Astrocyte (in vitro differentiated cells and primary cell): ENCODE results near the gene SMIM33. TPM values are rescaled to one million over a fixed set of nuclear protein-coding genes. Genes with fewer than 3 reads are reported as not detected.
A peak's percentile ranks its signal among the peaks of the same experiment; 100 is the strongest.

Experiments used
- DNase-seq: peaks from one replicate; pipeline ENCODE4 v3.0.0-alpha.2; 2010; ENCODE audit warnings: low read depth
- FAIRE-seq: peaks from 2 replicates; lab custom pipeline; 2011; peaks lifted over from hg19 to GRCh38; lab: Jason Lieb, UNC
- H2AFZ ChIP-seq: 2 replicates; pipeline ENCODE4 v1.6.0; 2012; ENCODE audit warnings: low read depth, low read length, inconsistent platforms
- H3K27ac ChIP-seq: 2 replicates; pipeline ENCODE4 v1.5.1; 2011; ENCODE audit warnings: low read depth, low read length, inconsistent platforms
- H3K27me3 ChIP-seq: 2 replicates; pipeline ENCODE4 v1.6.0; 2011; ENCODE audit warnings: low read length, inconsistent platforms; ENCODE audit not compliant: insufficient read depth
- H3K36me3 ChIP-seq: 2 replicates; pipeline ENCODE4 v1.5.1; 2011; ENCODE audit warnings: low read length, inconsistent platforms; ENCODE audit not compliant: insufficient read depth
- H3K4me1 ChIP-seq: 2 replicates; pipeline ENCODE4 v1.5.1; 2011; ENCODE audit warnings: low read length, inconsistent platforms; ENCODE audit not compliant: insufficient read depth
- H3K4me2 ChIP-seq: 2 replicates; pipeline ENCODE4 v1.6.0; 2012; ENCODE audit warnings: low read length, inconsistent platforms
- H3K4me3 ChIP-seq: 2 replicates; pipeline ENCODE4 v1.5.1; 2011; ENCODE audit warnings: low read depth, mild to moderate bottlenecking, low read length, inconsistent platforms; ENCODE audit not compliant: insufficient read depth
- H3K79me2 ChIP-seq: 2 replicates; pipeline ENCODE4 v1.6.0; 2012; ENCODE audit warnings: mild to moderate bottlenecking, low read length, inconsistent platforms; ENCODE audit not compliant: insufficient read depth
- H3K9ac ChIP-seq: 2 replicates; pipeline ENCODE4 v1.6.0; 2012; ENCODE audit warnings: mild to moderate bottlenecking, low read length, inconsistent platforms
- H3K9me3 ChIP-seq: 2 replicates; pipeline ENCODE4 v1.5.1; 2012; ENCODE audit warnings: low read depth, mild to moderate bottlenecking, low read length, inconsistent platforms; ENCODE audit not compliant: insufficient read depth
- H4K20me1 ChIP-seq: 2 replicates; pipeline ENCODE4 v1.6.0; 2012; ENCODE audit warnings: low read length, inconsistent platforms; ENCODE audit not compliant: insufficient read depth
- H3K27ac Mint-ChIP-seq: one replicate; pipeline ENCODE4 v1.8.0; 2021; ENCODE audit warnings: mild to moderate bottlenecking, mixed read lengths; ENCODE audit not compliant: unreplicated experiment
- H3K27me3 Mint-ChIP-seq: one replicate; pipeline ENCODE4 v1.8.0; 2021; ENCODE audit warnings: low read depth, mixed read lengths; ENCODE audit not compliant: unreplicated experiment
- H3K36me3 Mint-ChIP-seq: one replicate; pipeline ENCODE4 v1.8.0; 2021; ENCODE audit warnings: low read depth, mixed read lengths; ENCODE audit not compliant: unreplicated experiment
- H3K4me1 Mint-ChIP-seq: one replicate; pipeline ENCODE4 v1.8.0; 2021; ENCODE audit warnings: low read depth, mixed read lengths; ENCODE audit not compliant: unreplicated experiment
- H3K4me3 Mint-ChIP-seq: one replicate; pipeline ENCODE4 v1.8.0; 2021; ENCODE audit warnings: mild to moderate bottlenecking, moderate library complexity, mixed read lengths; ENCODE audit not compliant: unreplicated experiment
- H3K9me3 Mint-ChIP-seq: one replicate; pipeline ENCODE4 v1.8.0; 2021; ENCODE audit warnings: mild to moderate bottlenecking, mixed read lengths; ENCODE audit not compliant: unreplicated experiment
- EZH2 ChIP-seq: IDR thresholded peaks from 2 replicates; pipeline ENCODE4 v1.6.1; 2012; ENCODE audit warnings: mild to moderate bottlenecking, low read length, inconsistent platforms; ENCODE audit not compliant: insufficient read depth
- total RNA-seq: library from RNA; stranded (reverse); gene quantifications from 2 replicates; pipeline ENCODE4 v1.2.1, GENCODE V29; 2021
- TF ChIP-seq, protein P1 (sequence below): IDR thresholded peaks from 2 replicates; pipeline ENCODE4 v1.5.1; 2011; ENCODE audit warnings: low read depth, mild to moderate bottlenecking, inconsistent platforms, low read length, moderate library complexity; ENCODE audit not compliant: insufficient read depth

SMIM33 gene
- total RNA-seq, 1 donor from 2014 or later: not detected

DNA sequence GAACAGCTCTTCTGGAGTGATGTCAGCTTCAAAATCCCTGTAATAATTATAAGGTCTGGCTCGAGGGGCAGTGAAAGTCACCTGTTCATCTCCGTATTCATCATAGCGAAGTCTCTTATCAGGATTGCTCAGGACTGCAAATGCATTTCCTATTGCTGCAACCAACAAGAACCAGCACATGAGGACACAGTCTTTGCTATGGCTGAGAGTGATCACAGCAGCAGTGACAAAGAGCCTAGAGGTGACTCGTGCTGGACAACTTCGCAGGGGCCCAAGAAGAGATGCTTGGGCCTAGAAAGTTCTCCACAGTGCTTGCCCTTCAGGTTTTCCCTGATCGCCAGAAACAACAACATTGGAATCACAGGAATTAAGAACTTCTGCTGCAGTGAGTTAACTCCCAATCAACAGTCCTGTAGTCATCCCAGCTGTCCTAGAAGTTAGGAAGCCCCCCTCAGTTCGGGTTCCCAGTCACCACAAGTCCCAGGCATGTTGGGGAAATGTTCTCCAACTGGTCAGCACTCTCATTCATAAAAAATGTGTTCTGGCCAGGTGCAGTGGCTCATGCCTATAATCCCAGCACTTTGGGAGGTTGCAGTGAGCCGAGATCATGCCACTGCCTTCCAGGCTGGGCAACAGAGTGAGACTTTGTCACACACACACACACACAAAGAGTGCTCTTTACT, 44.5 kb upstream of the SMIM33 start:
- Mint-ChIP-seq H3K4me3 (no peak overlapping the region), H3K27ac (peak overlapping the region; percentile 59), H3K9me3 (no peaks in the 10 kb centered on the region), H3K36me3 (peaks cover 7% of the 10 kb centered on the region), H3K27me3 (no peaks in the 10 kb centered on the region), H3K4me1 (peaks cover 10% of the 10 kb centered on the region)
- H3K27ac ChIP-seq: no peak overlapping the region
- FAIRE-seq (no peak), DNase-seq (peak; percentile 76)
- H3K4me1 ChIP-seq: peaks cover 8% of the 10 kb centered on the region
- H3K79me2 ChIP-seq: no peaks in the 10 kb centered on the region
- H3K36me3 ChIP-seq: peaks cover 4% of the 10 kb centered on the region
- H3K4me3 ChIP-seq: no peak overlapping the region
- H3K27me3 ChIP-seq: no peaks in the 10 kb centered on the region
- no peaks in the 10 kb centered on the region for H4K20me1 ChIP-seq
- no peak overlapping the region for H3K4me2 ChIP-seq
- H3K9ac ChIP-seq: no peak overlapping the region
- H3K9me3 ChIP-seq: no peaks in the 10 kb centered on the region
- H2AFZ ChIP-seq: no peak overlapping the region
- TF ChIP-seq, protein P1, sequence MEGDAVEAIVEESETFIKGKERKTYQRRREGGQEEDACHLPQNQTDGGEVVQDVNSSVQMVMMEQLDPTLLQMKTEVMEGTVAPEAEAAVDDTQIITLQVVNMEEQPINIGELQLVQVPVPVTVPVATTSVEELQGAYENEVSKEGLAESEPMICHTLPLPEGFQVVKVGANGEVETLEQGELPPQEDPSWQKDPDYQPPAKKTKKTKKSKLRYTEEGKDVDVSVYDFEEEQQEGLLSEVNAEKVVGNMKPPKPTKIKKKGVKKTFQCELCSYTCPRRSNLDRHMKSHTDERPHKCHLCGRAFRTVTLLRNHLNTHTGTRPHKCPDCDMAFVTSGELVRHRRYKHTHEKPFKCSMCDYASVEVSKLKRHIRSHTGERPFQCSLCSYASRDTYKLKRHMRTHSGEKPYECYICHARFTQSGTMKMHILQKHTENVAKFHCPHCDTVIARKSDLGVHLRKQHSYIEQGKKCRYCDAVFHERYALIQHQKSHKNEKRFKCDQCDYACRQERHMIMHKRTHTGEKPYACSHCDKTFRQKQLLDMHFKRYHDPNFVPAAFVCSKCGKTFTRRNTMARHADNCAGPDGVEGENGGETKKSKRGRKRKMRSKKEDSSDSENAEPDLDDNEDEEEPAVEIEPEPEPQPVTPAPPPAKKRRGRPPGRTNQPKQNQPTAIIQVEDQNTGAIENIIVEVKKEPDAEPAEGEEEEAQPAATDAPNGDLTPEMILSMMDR: no peak
- TF ChIP-seq EZH2: no peak

GRCh38 chr5:139430015-139430414, 40.8 kb upstream of the SMIM33 start:
- no peaks in the 10 kb centered on the region for H3K79me2 ChIP-seq
- no peak for TF ChIP-seq EZH2
- TF ChIP-seq, protein P1: no peak
- H3K9me3 ChIP-seq: no peaks in the 10 kb centered on the region
- peaks cover 3% of the 10 kb centered on the region for H3K36me3 Mint-ChIP-seq
- no peak overlapping the region for H3K27ac Mint-ChIP-seq
- H3K4me3 ChIP-seq: no peak overlapping the region
- H4K20me1 ChIP-seq: no peaks in the 10 kb centered on the region
- no peak overlapping the region for H3K4me3 Mint-ChIP-seq
- H2AFZ ChIP-seq: no peak overlapping the region
- FAIRE-seq (no peak), DNase-seq (no peak)
- H3K36me3 ChIP-seq: peaks cover 4% of the 10 kb centered on the region
- H3K9ac ChIP-seq: no peak overlapping the region
- H3K9me3 Mint-ChIP-seq: no peaks in the 10 kb centered on the region
- no peaks in the 10 kb centered on the region for H3K27me3 ChIP-seq
- H3K27ac ChIP-seq: no peak overlapping the region
- H3K4me2 ChIP-seq: no peak overlapping the region
- H3K27me3 Mint-ChIP-seq: no peaks in the 10 kb centered on the region
- peaks cover 8% of the 10 kb centered on the region for H3K4me1 ChIP-seq
- peaks cover 10% of the 10 kb centered on the region for H3K4me1 Mint-ChIP-seq

- FAIRE-seq (no peak), DNase-seq (no peak)
- Mint-ChIP-seq H3K4me1 (peaks cover 4% of the 10 kb centered on the region), H3K9me3 (no peaks in the 10 kb centered on the region), H3K4me3 (no peak overlapping the region), H3K36me3 (peaks cover 3% of the 10 kb centered on the region), H3K27me3 (no peaks in the 10 kb centered on the region), H3K27ac (no peak overlapping the region)
- Histone ChIP-seq H2AFZ (no peak overlapping the region), H3K4me3 (no peak overlapping the region), H3K27ac (no peak overlapping the region), H3K9me3 (no peaks in the 10 kb centered on the region), H3K79me2 (no peaks in the 10 kb centered on the region), H3K4me1 (peaks cover 1% of the 10 kb centered on the region), H3K4me2 (no peak overlapping the region), H3K9ac (no peak overlapping the region), H4K20me1 (no peaks in the 10 kb centered on the region), H3K36me3 (peaks cover 4% of the 10 kb centered on the region), H3K27me3 (no peaks in the 10 kb centered on the region)
- no peak for TF ChIP-seq EZH2
- TF ChIP-seq, protein P1: no peak
These were observed 39.1 kb upstream of the SMIM33 start for GRCh38 chr5:139431706-139432105.
